A673 (cell line): Measurements from ENCODE around the gene MSI2. TPM values are rescaled to one million over a fixed set of nuclear protein-coding genes. Genes with fewer than 3 reads are reported as not detected.

Source experiments
- BruUV-seq: library from RNA; stranded (reverse); fragments of 400-500 nt; replicated peaks from 2 replicates; lab custom pipeline; 2021; lab: Mats Ljungman, UMichigan
- CTCF ChIA-PET: fragments of 300-600 bp; sonication (Branson Sonifier 250); formaldehyde crosslinking; loops from one replicate; lab custom pipeline; 2022; ENCODE audit warnings: antibody characterized with exemption; lab: Charles Lee
- POLR2A ChIA-PET: fragments of 300-600 bp; sonication (Branson Sonifier 250); formaldehyde crosslinking; loops from one replicate; lab custom pipeline; 2022; ENCODE audit warnings: antibody characterized with exemption; ENCODE audit not compliant: low non-redundant PET; lab: Charles Lee
- DNase-seq: peaks from one replicate; pipeline ENCODE4 v3.0.0-alpha.2; 2015; ENCODE audit warnings: low spot score
- H3K27ac ChIP-seq: fragments of 200-600 bp; sonication (generic); 2 replicates; pipeline ENCODE4 v1.5.1; 2016; ENCODE audit warnings: mixed run types, low read depth, mild to moderate bottlenecking, mixed read lengths, antibody characterized with exemption, low read length; ENCODE audit not compliant: poor library complexity, severe bottlenecking
- H3K27me3 ChIP-seq: fragments of 200-600 bp; sonication (generic); replicated peaks from 2 replicates; pipeline ENCODE4 v1.6.1; 2017; ENCODE audit warnings: mixed run types, low read depth, mild to moderate bottlenecking, mixed read lengths, antibody characterized with exemption, low read length; ENCODE audit not compliant: insufficient read depth, poor library complexity
- H3K36me3 ChIP-seq: fragments of 200-600 bp; sonication (generic); 2 replicates; pipeline ENCODE4 v1.6.1; 2016; ENCODE audit warnings: mixed run types, mild to moderate bottlenecking, mixed read lengths, antibody characterized with exemption, low read length; ENCODE audit not compliant: insufficient read depth, poor library complexity, severe bottlenecking
- H3K4me1 ChIP-seq: fragments of 200-600 bp; sonication (generic); 2 replicates; pipeline ENCODE4 v1.6.1; 2017; ENCODE audit warnings: mixed run types, mild to moderate bottlenecking, mixed read lengths, antibody characterized with exemption, low read length; ENCODE audit not compliant: insufficient read depth, poor library complexity, severe bottlenecking
- H3K4me3 ChIP-seq: fragments of 200-600 bp; sonication (generic); 2 replicates; pipeline ENCODE4 v1.5.1; 2016; ENCODE audit warnings: low read depth, mixed run types, mild to moderate bottlenecking, mixed read lengths, low read length; ENCODE audit not compliant: poor library complexity, severe bottlenecking
- H3K9me3 ChIP-seq: fragments of 200-600 bp; sonication (generic); 2 replicates; pipeline ENCODE4 v1.6.1; 2016; ENCODE audit warnings: mixed run types, low read depth, mild to moderate bottlenecking, mixed read lengths, antibody characterized with exemption, low read length; ENCODE audit not compliant: poor library complexity, severe bottlenecking
- EZH2 ChIP-seq: fragments of 200-600 bp; sonication (generic); IDR thresholded peaks from 2 replicates; pipeline ENCODE4 v1.6.1; 2017; ENCODE audit warnings: borderline replicate concordance, low read depth, mild to moderate bottlenecking, mixed read lengths, antibody characterized with exemption, low read length; ENCODE audit not compliant: poor library complexity, severe bottlenecking
- intact Hi-C: fragments of 100-400 bp; cut with micrococcal nuclease; formaldehyde crosslinking; loops from one replicate; pipeline ENCODE4 v1.10.0; 2022; ENCODE audit not compliant: unreplicated experiment
- total RNA-seq: library from RNA; stranded (reverse); gene quantifications from 2 replicates; pipeline ENCODE4 v1.2.3, GENCODE V29; 2021
- TF ChIP-seq, protein P1 (sequence below): fragments of 300-800, 200-600 bp; sonication (generic); conservative IDR thresholded peaks from 2 replicates; pipeline ENCODE4 v1.5.1; 2017; ENCODE audit warnings: low read depth, mild to moderate bottlenecking, antibody characterized with exemption, low read length, moderate library complexity, mixed read lengths

MSI2 gene
- total RNA-seq, 1 experiment from 2014 or later: 108 TPM

GRCh38 chr17:57679906-57680695 lies 423.8 kb downstream of the MSI2 start:
- no TSS peak for BruUV-seq
- POLR2A ChIA-PET: no interaction called here

DNA sequence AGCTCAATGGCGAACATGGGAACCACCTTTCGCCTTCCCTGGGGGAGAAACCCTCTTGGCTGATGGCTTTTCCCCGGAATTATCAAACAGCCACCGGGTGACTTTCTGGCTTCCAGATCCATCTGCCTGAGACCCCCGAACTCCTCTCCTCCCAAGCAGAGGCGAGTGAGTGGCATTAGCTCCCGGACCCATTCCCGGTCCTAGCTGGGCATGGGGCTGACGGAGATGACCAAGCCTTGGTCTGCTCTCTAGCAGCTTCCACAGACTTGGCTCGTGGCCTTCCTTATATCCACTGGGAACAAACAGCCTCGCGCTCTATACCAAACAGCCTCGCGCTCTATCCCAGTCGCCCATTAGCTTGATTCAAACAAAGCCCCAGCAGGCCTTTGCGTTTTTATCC lies 426.4 kb downstream of the MSI2 start:
- no peak for DNase-seq
- TF ChIP-seq, protein P1, sequence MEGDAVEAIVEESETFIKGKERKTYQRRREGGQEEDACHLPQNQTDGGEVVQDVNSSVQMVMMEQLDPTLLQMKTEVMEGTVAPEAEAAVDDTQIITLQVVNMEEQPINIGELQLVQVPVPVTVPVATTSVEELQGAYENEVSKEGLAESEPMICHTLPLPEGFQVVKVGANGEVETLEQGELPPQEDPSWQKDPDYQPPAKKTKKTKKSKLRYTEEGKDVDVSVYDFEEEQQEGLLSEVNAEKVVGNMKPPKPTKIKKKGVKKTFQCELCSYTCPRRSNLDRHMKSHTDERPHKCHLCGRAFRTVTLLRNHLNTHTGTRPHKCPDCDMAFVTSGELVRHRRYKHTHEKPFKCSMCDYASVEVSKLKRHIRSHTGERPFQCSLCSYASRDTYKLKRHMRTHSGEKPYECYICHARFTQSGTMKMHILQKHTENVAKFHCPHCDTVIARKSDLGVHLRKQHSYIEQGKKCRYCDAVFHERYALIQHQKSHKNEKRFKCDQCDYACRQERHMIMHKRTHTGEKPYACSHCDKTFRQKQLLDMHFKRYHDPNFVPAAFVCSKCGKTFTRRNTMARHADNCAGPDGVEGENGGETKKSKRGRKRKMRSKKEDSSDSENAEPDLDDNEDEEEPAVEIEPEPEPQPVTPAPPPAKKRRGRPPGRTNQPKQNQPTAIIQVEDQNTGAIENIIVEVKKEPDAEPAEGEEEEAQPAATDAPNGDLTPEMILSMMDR: no peak
- no peak for TF ChIP-seq EZH2
- intact Hi-C loops: no loop called here
- BruUV-seq: no TSS peak
- no peaks in the 10 kb centered on the region for H3K9me3 ChIP-seq
- H3K36me3 ChIP-seq: no peaks in the 10 kb centered on the region
- H3K27me3 ChIP-seq: no peaks in the 10 kb centered on the region
- CTCF ChIA-PET: no interaction called here
- H3K27ac ChIP-seq: no peak overlapping the region
- no peak overlapping the region for H3K4me3 ChIP-seq
- POLR2A ChIA-PET: no interaction called here
- no peaks in the 10 kb centered on the region for H3K4me1 ChIP-seq

More at GRCh38 chr17:57679906-57680695, 423.8 kb downstream of the MSI2 start:
- no peaks in the 10 kb centered on the region for H3K9me3 ChIP-seq
- no peaks in the 10 kb centered on the region for H3K4me1 ChIP-seq
- H3K36me3 ChIP-seq: no peaks in the 10 kb centered on the region
- CTCF ChIA-PET: no interaction called here
- no peak overlapping the region for H3K4me3 ChIP-seq
- intact Hi-C loops: no loop called here
- no peaks in the 10 kb centered on the region for H3K27me3 ChIP-seq
- TF ChIP-seq EZH2: no peak
- TF ChIP-seq, protein P1: no peak
- H3K27ac ChIP-seq: no peak overlapping the region
- DNase-seq: no peak

DNA sequence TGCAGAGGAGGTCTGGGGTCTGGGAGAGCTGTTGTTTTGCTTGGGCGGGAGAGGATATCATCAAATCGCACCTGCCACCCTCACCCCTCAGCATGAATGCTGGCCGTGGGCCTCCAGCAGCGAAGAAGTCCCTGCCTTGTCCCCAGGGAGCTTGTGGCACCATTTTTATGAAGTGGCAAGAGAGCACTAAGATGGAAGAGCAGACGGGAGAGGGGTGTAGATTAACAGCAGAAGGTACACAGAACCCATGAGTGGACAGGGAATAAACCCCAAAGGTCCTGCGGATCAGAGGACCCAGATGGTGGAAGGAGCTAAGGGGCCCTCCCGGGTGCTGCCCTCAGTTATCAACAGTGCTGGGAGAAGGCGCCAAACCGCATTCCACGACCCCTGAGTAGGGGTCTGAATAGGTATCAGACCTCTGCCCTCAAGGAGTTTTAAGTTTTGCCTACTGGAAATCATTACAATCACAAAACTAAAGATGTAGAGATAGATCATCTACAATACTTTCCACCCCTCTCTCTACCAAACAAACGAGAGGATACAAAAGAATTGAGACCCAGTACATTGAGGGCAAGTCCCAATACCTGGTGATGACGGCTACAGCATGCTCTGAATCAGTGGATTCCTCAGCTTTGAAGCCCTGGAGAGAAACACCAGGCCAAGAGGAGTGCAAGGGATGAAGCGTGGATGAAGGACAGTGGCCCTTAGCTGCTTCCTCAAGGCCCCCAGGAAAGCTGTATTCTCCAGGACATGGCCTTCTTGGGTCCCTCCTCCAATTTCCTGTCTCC lies 428.6 kb downstream of the MSI2 start:
- ChIA-PET CTCF (no interaction called here), POLR2A (interaction anchor here (0.7 kb wide), 1 partner anchor 342 kb away, joined by 3 read pairs; no protein-coding TSS in a partner anchor)
- intact Hi-C loops: no loop called here
- Histone ChIP-seq H3K27me3 (no peaks in the 10 kb centered on the region), H3K4me3 (no peak overlapping the region), H3K27ac (no peak overlapping the region), H3K4me1 (no peaks in the 10 kb centered on the region), H3K9me3 (no peaks in the 10 kb centered on the region), H3K36me3 (no peaks in the 10 kb centered on the region)
- BruUV-seq: no TSS peak
- DNase-seq: no peak
- TF ChIP-seq, protein P1: no peak
- TF ChIP-seq EZH2: no peak
